Measurements from ENCODE around the gene FAM53A. TPM values are rescaled to one million over a fixed set of nuclear protein-coding genes. Genes with fewer than 3 reads are reported as not detected.

Gene FAM53A
- total and polyA plus RNA-seq, 2 of the 13 experiments (the other 11 are each of a cell fraction or from before 2014, with no cell fraction given) = 0.48 to 1.1 TPM

- TF ChIP-seq ZBTB43 (CRISPR knock-in tag; conservative IDR thresholded peaks at IDR 0.05) (no peak), SMYD3 (CRISPR knock-in tag; IDR thresholded peaks at IDR 0.05) (no peak), ZKSCAN1 (IDR thresholded peaks at IDR 0.05; ENCODE audit: low read length) (peak; percentile 20; the same call in 1 of the 2 replicates), ZNF335 (CRISPR knock-in tag; IDR thresholded peaks at IDR 0.05) (no peak), FOXK1 (CRISPR knock-in tag; IDR thresholded peaks at IDR 0.05; ENCODE audit: borderline replicate concordance, low read depth) (peak; percentile 77; the same call in 1 of the 2 replicates), NCOA5 (CRISPR knock-in tag; IDR thresholded peaks at IDR 0.05) (no peak), TBX2 (CRISPR knock-in tag; IDR thresholded peaks at IDR 0.05; ENCODE audit: borderline replicate concordance) (peak; percentile 11; the same call in 1 of the 2 replicates), DMAP1 (CRISPR knock-in tag; IDR thresholded peaks at IDR 0.05) (peak; percentile 50), SAFB2 (CRISPR knock-in tag; IDR thresholded peaks at IDR 0.05; ENCODE audit: borderline replicate concordance, low read depth) (0 out of 2 replicates have a peak, but pooled peaks have one; percentile 12), ZXDC (CRISPR knock-in tag; IDR thresholded peaks at IDR 0.05) (no peak), GABPA (IDR thresholded peaks at IDR 0.05; ENCODE audit: low read depth, low read length) (no peak), GABPA (CRISPR knock-in tag; IDR thresholded peaks at IDR 0.05; ENCODE audit: low read depth) (peak; percentile 90), MAZ (IDR thresholded peaks at IDR 0.05; ENCODE audit: borderline replicate concordance, low read depth, low read length) (peak; percentile 73; the same call in 1 of the 2 replicates), MAZ (CRISPR knock-in tag; IDR thresholded peaks at IDR 0.05; ENCODE audit: low read depth) (no peak; the same call in none of the 2 replicates), SRY (CRISPR knock-in tag; IDR thresholded peaks at IDR 0.05) (0 out of 2 replicates have a peak, but pooled peaks have one; percentile 14), ZNF703 (CRISPR knock-in tag; IDR thresholded peaks at IDR 0.05; ENCODE audit: borderline replicate concordance) (no peak), CEBPG (CRISPR knock-in tag; IDR thresholded peaks at IDR 0.05) (peak; percentile 24; the same call in 1 of the 2 replicates), ZNF546 (CRISPR knock-in tag; conservative IDR thresholded peaks at IDR 0.05) (0 out of 2 replicates have a peak, but pooled peaks have one; percentile 14), DZIP1 (CRISPR knock-in tag; IDR thresholded peaks at IDR 0.05) (no peak), MATR3 (CRISPR knock-in tag; IDR thresholded peaks at IDR 0.05) (no peak), NFYB (CRISPR knock-in tag; IDR thresholded peaks at IDR 0.05) (peak; percentile 79)
- TF ChIP-seq, protein P1, sequence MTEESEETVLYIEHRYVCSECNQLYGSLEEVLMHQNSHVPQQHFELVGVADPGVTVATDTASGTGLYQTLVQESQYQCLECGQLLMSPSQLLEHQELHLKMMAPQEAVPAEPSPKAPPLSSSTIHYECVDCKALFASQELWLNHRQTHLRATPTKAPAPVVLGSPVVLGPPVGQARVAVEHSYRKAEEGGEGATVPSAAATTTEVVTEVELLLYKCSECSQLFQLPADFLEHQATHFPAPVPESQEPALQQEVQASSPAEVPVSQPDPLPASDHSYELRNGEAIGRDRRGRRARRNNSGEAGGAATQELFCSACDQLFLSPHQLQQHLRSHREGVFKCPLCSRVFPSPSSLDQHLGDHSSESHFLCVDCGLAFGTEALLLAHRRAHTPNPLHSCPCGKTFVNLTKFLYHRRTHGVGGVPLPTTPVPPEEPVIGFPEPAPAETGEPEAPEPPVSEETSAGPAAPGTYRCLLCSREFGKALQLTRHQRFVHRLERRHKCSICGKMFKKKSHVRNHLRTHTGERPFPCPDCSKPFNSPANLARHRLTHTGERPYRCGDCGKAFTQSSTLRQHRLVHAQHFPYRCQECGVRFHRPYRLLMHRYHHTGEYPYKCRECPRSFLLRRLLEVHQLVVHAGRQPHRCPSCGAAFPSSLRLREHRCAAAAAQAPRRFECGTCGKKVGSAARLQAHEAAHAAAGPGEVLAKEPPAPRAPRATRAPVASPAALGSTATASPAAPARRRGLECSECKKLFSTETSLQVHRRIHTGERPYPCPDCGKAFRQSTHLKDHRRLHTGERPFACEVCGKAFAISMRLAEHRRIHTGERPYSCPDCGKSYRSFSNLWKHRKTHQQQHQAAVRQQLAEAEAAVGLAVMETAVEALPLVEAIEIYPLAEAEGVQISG (CRISPR knock-in tag; IDR thresholded peaks at IDR 0.05) = peak; percentile 92
These were observed 37.0 kb upstream of the FAM53A start, which contains the start of the genes TACC3 and TMEM129 (continued) for GRCh38 chr4:1721003-1721665.

Data from HepG2 (cell line).